ENCODE results near the gene MTMR10.

DNA sequence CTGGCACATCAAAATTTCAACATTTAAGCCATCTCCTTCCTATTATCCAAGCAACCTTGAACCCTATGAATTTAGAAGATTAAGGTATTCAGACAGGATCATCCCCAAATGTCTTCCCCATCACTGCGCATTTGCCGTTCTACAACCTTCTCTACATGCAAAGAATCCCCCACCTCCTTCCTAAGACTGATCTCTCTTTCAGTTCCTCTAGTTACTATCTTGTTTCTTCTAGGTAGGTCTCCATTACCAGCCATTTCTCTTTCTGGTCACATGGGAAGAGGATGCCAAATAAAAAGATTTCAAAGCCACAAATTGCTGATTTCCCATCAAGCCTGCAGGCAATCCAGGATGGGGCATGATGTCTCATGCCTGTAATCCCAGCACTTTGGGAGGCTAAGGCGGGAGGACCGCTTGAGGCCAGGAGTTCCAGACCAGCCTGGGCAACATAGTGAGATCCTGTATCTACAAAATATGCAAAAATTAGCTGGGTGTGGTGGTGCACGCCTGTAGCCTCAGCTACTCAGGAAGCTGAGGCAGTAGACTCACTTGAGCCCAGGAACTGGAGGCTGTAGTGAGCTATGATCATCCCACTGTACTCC lies 29.7 kb upstream of the MTMR10 start:
- TF ChIP-seq, protein P1, sequence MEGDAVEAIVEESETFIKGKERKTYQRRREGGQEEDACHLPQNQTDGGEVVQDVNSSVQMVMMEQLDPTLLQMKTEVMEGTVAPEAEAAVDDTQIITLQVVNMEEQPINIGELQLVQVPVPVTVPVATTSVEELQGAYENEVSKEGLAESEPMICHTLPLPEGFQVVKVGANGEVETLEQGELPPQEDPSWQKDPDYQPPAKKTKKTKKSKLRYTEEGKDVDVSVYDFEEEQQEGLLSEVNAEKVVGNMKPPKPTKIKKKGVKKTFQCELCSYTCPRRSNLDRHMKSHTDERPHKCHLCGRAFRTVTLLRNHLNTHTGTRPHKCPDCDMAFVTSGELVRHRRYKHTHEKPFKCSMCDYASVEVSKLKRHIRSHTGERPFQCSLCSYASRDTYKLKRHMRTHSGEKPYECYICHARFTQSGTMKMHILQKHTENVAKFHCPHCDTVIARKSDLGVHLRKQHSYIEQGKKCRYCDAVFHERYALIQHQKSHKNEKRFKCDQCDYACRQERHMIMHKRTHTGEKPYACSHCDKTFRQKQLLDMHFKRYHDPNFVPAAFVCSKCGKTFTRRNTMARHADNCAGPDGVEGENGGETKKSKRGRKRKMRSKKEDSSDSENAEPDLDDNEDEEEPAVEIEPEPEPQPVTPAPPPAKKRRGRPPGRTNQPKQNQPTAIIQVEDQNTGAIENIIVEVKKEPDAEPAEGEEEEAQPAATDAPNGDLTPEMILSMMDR (conservative IDR thresholded peaks at IDR 0.05), result no peak
- no peak for TF ChIP-seq ZFX (IDR thresholded peaks at IDR 0.05)
